SK-N-SH (cell line): ENCODE measurements around the gene TOR2A. TPM values are rescaled to one million over a fixed set of nuclear protein-coding genes. Genes with fewer than 3 reads are reported as not detected.

Experiments
- CTCF ChIA-PET: fragments of 300-600, 350-600 bp; formaldehyde crosslinking; extraction: SDS; loops from one replicate; lab custom pipeline; 2021; lab: Yijun Ruan, JAX
- POLR2A ChIA-PET: fragments of 350-600 bp; sonication (Branson Sonifier 250); formaldehyde crosslinking; extraction: SDS; loops from one replicate; lab custom pipeline; 2020; ENCODE audit warnings: antibody characterized with exemption, inconsistent platforms; lab: Yijun Ruan, JAX
- DNase-seq: peaks from one replicate; pipeline ENCODE4 v3.0.0; 2012
- H2AFZ ChIP-seq: fragments of 200-600 bp; sonication (generic); 2 replicates; pipeline ENCODE4 v1.8.1; 2016; ENCODE audit warnings: antibody characterized with exemption, mild to moderate bottlenecking, low read depth
- H3F3A ChIP-seq: fragments of 200-600 bp; sonication (generic); replicated peaks from 2 replicates; pipeline ENCODE3; 2016; ENCODE audit warnings: antibody characterized with exemption, mild to moderate bottlenecking; ENCODE audit not compliant: insufficient read depth
- H3K27ac ChIP-seq, 2 experiments: fragments of 200-500 bp in 1 of 2; fragments of 200-600 bp in 1 of 2; sonication (Bioruptor generic) in 1 of 2; sonication (generic), shearing (Covaris generic) in 1 of 2; 2 replicates each; pipeline versions ENCODE4 v1.5.1 to v1.6.1; 2014 to 2016; ENCODE audit warnings: low read depth in 2 of 2, inconsistent platforms in 1 of 2, low read length in 1 of 2, mild to moderate bottlenecking in 1 of 2, mixed read lengths in 1 of 2
- H3K27me3 ChIP-seq: fragments of 200-600 bp; sonication (generic), shearing (Covaris generic); 2 replicates; pipeline ENCODE4 v1.6.1; 2016; ENCODE audit warnings: mixed run types; ENCODE audit not compliant: insufficient read depth
- H3K36me3 ChIP-seq, 2 experiments: fragments of 200-500 bp in 1 of 2; fragments of 200-600 bp in 1 of 2; sonication (Bioruptor generic) in 1 of 2; sonication (generic) in 1 of 2; replicated peaks in 1 of 2; 2 replicates each; pipeline versions ENCODE3 to v1.5.1; 2014 to 2016; ENCODE audit warnings: low read length in 1 of 2, mild to moderate bottlenecking in 1 of 2; ENCODE audit not compliant: insufficient read depth in 2 of 2, control insufficient read depth in 1 of 2
- H3K4me1 ChIP-seq, 2 experiments: fragments of 200-500 bp in 1 of 2; fragments of 200-600 bp in 1 of 2; sonication (Bioruptor generic) in 1 of 2; sonication (generic), shearing (Covaris generic) in 1 of 2; 2 replicates each; pipeline versions ENCODE4 v1.5.1 to v1.6.1; 2014 to 2016; ENCODE audit warnings: low read depth in 1 of 2, low read length in 1 of 2, mixed run types in 1 of 2; ENCODE audit not compliant: insufficient read depth in 2 of 2, control insufficient read depth in 1 of 2
- H3K4me2 ChIP-seq: fragments of 200-600 bp; sonication (generic), shearing (Covaris generic); 2 replicates; pipeline ENCODE4 v1.6.1; 2017; ENCODE audit warnings: mixed run types
- H3K4me3 ChIP-seq, 2 experiments: fragments of 200-500 bp in 1 of 2; fragments of 200-600 bp in 1 of 2; sonication (Bioruptor generic) in 1 of 2; sonication (generic), shearing (Covaris generic) in 1 of 2; 2 replicates each; pipeline versions ENCODE4 v1.5.1 to v1.8.1; 2014 to 2016; ENCODE audit warnings: low read depth in 2 of 2, inconsistent platforms in 1 of 2, low read length in 1 of 2, mild to moderate bottlenecking in 1 of 2, mixed read lengths in 1 of 2, moderate library complexity in 1 of 2
- H3K79me2 ChIP-seq: fragments of 200-600 bp; sonication (generic); 2 replicates; pipeline ENCODE4 v1.8.1; 2017; ENCODE audit warnings: mild to moderate bottlenecking; ENCODE audit not compliant: insufficient read depth
- H3K9ac ChIP-seq: fragments of 200-600 bp; sonication (generic); 2 replicates; pipeline ENCODE4 v1.6.1; 2017; ENCODE audit warnings: mixed run types
- H3K9me2 ChIP-seq: fragments of 200-600 bp; sonication (generic); 2 replicates; pipeline ENCODE4 v1.6.1; 2017; ENCODE audit warnings: mixed run types
- H3K9me3 ChIP-seq: fragments of 200-600 bp; sonication (generic); 2 replicates; pipeline ENCODE4 v1.6.1; 2017; ENCODE audit warnings: mixed run types, mild to moderate bottlenecking, moderate library complexity
- H4K20me1 ChIP-seq: fragments of 200-600 bp; sonication (generic); 2 replicates; pipeline ENCODE4 v1.6.1; 2017; ENCODE audit warnings: mild to moderate bottlenecking, mixed run types; ENCODE audit not compliant: insufficient read depth
- CHD2 ChIP-seq: fragments of 150-350 bp; IDR thresholded peaks from 2 replicates; pipeline ENCODE4 v1.6.1; 2018; ENCODE audit warnings: low read length; ENCODE audit not compliant: partially characterized antibody
- ELF1 ChIP-seq: IDR thresholded peaks from 2 replicates; pipeline ENCODE4 v1.4.0; 2012
- EP300 ChIP-seq, 2 experiments: IDR thresholded peaks; 2 replicates each; pipeline versions ENCODE4 v1.4.0 to v1.6.1; 2012; ENCODE audit warnings: borderline replicate concordance in 1 of 2, low read depth in 1 of 2, low read length in 1 of 2
- EZH2phosphoT487 ChIP-seq: fragments of 200-600 bp; sonication (generic); IDR thresholded peaks from 2 replicates; pipeline ENCODE4 v1.6.1; 2017; ENCODE audit warnings: low read depth, mixed run types, mild to moderate bottlenecking, antibody characterized with exemption, moderate library complexity, borderline replicate concordance
- FOSL2 ChIP-seq: IDR thresholded peaks from 2 replicates; pipeline ENCODE4 v1.4.0; 2012; ENCODE audit warnings: low read depth, mild to moderate bottlenecking, moderate library complexity, borderline replicate concordance
- MXI1 ChIP-seq: IDR thresholded peaks from 2 replicates; pipeline ENCODE4 v1.6.1; 2012; ENCODE audit warnings: mild to moderate bottlenecking, low read depth, low read length, improper control_type of control experiment
- NRF1 ChIP-seq: IDR thresholded peaks from 2 replicates; pipeline ENCODE4 v1.6.1; 2012; ENCODE audit warnings: low read depth, mild to moderate bottlenecking, low read length
- PBX3 ChIP-seq: IDR thresholded peaks from 2 replicates; pipeline ENCODE4; 2012
- RCOR1 ChIP-seq: fragments of 150-350 bp; IDR thresholded peaks from 2 replicates; pipeline ENCODE4 v1.6.1; 2017; ENCODE audit warnings: antibody characterized with exemption, low read length
- RFX5 ChIP-seq: IDR thresholded peaks from 2 replicates; pipeline ENCODE4 v1.6.1; 2012; ENCODE audit warnings: mild to moderate bottlenecking, improper control_type of control experiment, low read length
- TCF12 ChIP-seq: IDR thresholded peaks from 2 replicates; pipeline ENCODE4 v1.4.0; 2012
- WGBS: methylation state at CpG from one replicate; pipeline ENCODE4 v1.1.6; 2017; ENCODE audit warnings: low lambda C conversion rate; 5-methylcytosine and 5-hydroxymethylcytosine counted together
- polyA plus RNA-seq, 3 experiments: library from polyadenylated mRNA; depleted of rRNA; stranded (reverse); fragments of >200 nt; gene quantifications; 2 replicates each; pipeline ENCODE4 v1.2.3, GENCODE V29; 2012
- TF ChIP-seq, protein P1 (sequence below): fragments of 150-350 bp; IDR thresholded peaks from 2 replicates; pipeline ENCODE4 v1.6.1; 2017; ENCODE audit warnings: antibody characterized with exemption, low read length, low read depth, borderline replicate concordance
- TF ChIP-seq, protein P2 (sequence below): IDR thresholded peaks from 2 replicates; pipeline ENCODE4 v1.6.1; 2012; ENCODE audit warnings: mild to moderate bottlenecking, low read depth, low read length, moderate library complexity
- TF ChIP-seq, protein P3 (sequence below): IDR thresholded peaks from 2 replicates; pipeline ENCODE4 v1.4.0; 2012; ENCODE audit warnings: low read depth
- TF ChIP-seq, protein P4 (sequence below): IDR thresholded peaks from 2 replicates; pipeline ENCODE4 v1.4.0; 2012; ENCODE audit warnings: low read depth, borderline replicate concordance

TOR2A gene
- polyA plus RNA-seq, 1 of the 3 experiments (the other 2 are of a cell fraction), result 17.2 TPM

- ChIA-PET CTCF (interaction anchor here (1.0 to 2.3 kb wide), 3 partner anchors 15 to 32 kb away, joined by 4 to 7 read pairs (median 4); partner anchors contain the start of genes PTRH1 and TTC16), POLR2A (no interaction called here)
- peaks cover 10% of the 10 kb centered on the region for H3F3A ChIP-seq
- no peaks in the 10 kb centered on the region for H3K36me3 ChIP-seq
- H3K27ac ChIP-seq, result peak overlapping the region in 1 of 2 experiments; percentile 19; a peak in 1 of 4 replicates
- H3K4me2 ChIP-seq, result no peak overlapping the region
- H3K9me2 ChIP-seq, result no peaks in the 10 kb centered on the region
- DNase-seq, result no peak
- H3K27me3 ChIP-seq, result no peaks in the 10 kb centered on the region
- no peak overlapping the region for H3K4me3 ChIP-seq
- H3K9me3 ChIP-seq, result no peaks in the 10 kb centered on the region
- no peaks in the 10 kb centered on the region for H3K79me2 ChIP-seq
- H3K4me1 ChIP-seq, result peaks cover 0 to 20% of the 10 kb centered on the region in 2 experiments; a peak in 1 of 4 replicates
- no peak overlapping the region for H3K9ac ChIP-seq
- no peak overlapping the region for H2AFZ ChIP-seq
- 83% methylated on average over 5 of the region's 5 CpGs for WGBS
- no peak for TF ChIP-seq FOSL2
- TF ChIP-seq RCOR1, result no peak
- TF ChIP-seq TCF12, result no peak
- TF ChIP-seq MXI1, result no peak
- no peak for TF ChIP-seq EP300 (IDR thresholded peaks at IDR 0.05; ENCODE audit: borderline replicate concordance in 1 of 2, low read depth in 1 of 2, low read length in 1 of 2)
- no peak for TF ChIP-seq RFX5
- TF ChIP-seq PBX3, result no peak
- TF ChIP-seq, protein P1, sequence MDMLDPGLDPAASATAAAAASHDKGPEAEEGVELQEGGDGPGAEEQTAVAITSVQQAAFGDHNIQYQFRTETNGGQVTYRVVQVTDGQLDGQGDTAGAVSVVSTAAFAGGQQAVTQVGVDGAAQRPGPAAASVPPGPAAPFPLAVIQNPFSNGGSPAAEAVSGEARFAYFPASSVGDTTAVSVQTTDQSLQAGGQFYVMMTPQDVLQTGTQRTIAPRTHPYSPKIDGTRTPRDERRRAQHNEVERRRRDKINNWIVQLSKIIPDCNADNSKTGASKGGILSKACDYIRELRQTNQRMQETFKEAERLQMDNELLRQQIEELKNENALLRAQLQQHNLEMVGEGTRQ, result no peak
- TF ChIP-seq, protein P2, sequence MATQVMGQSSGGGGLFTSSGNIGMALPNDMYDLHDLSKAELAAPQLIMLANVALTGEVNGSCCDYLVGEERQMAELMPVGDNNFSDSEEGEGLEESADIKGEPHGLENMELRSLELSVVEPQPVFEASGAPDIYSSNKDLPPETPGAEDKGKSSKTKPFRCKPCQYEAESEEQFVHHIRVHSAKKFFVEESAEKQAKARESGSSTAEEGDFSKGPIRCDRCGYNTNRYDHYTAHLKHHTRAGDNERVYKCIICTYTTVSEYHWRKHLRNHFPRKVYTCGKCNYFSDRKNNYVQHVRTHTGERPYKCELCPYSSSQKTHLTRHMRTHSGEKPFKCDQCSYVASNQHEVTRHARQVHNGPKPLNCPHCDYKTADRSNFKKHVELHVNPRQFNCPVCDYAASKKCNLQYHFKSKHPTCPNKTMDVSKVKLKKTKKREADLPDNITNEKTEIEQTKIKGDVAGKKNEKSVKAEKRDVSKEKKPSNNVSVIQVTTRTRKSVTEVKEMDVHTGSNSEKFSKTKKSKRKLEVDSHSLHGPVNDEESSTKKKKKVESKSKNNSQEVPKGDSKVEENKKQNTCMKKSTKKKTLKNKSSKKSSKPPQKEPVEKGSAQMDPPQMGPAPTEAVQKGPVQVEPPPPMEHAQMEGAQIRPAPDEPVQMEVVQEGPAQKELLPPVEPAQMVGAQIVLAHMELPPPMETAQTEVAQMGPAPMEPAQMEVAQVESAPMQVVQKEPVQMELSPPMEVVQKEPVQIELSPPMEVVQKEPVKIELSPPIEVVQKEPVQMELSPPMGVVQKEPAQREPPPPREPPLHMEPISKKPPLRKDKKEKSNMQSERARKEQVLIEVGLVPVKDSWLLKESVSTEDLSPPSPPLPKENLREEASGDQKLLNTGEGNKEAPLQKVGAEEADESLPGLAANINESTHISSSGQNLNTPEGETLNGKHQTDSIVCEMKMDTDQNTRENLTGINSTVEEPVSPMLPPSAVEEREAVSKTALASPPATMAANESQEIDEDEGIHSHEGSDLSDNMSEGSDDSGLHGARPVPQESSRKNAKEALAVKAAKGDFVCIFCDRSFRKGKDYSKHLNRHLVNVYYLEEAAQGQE, result no peak
- no peak for TF ChIP-seq ELF1
- TF ChIP-seq CHD2, result no peak
- TF ChIP-seq NRF1, result no peak
- TF ChIP-seq, protein P3, sequence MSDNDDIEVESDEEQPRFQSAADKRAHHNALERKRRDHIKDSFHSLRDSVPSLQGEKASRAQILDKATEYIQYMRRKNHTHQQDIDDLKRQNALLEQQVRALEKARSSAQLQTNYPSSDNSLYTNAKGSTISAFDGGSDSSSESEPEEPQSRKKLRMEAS, result no peak
- TF ChIP-seq, protein P4, sequence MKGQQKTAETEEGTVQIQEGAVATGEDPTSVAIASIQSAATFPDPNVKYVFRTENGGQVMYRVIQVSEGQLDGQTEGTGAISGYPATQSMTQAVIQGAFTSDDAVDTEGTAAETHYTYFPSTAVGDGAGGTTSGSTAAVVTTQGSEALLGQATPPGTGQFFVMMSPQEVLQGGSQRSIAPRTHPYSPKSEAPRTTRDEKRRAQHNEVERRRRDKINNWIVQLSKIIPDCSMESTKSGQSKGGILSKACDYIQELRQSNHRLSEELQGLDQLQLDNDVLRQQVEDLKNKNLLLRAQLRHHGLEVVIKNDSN, result no peak
- no peak for TF ChIP-seq EZH2phosphoT487
- no peaks in the 10 kb centered on the region for H4K20me1 ChIP-seq
Measured at GRCh38 chr9:127700594-127701255, 34.4 kb downstream of the TOR2A start.
